HG03439 (cell line): Measurements from ENCODE around the gene HPCAL1.
"Not testable (repeated sequence)": the region's sequence is repeated elsewhere in the genome, so short reads cannot be mapped to it uniquely, and the experiment has no call there.

ENCODE experiments used
- ATAC-seq: cut with Tn5 transposase; IDR thresholded peaks from one replicate; pipeline ENCODE4 v1.9.1; 2021; ENCODE audit warnings: mild to moderate bottlenecking, moderate library complexity; ENCODE audit not compliant: unreplicated experiment

Gene HPCAL1

GRCh38 chr2:10433947-10434885 is 131.5 kb downstream of the HPCAL1 start:
- no peak for ATAC-seq

- ATAC-seq: no peak
These were observed 132.4 kb downstream of the HPCAL1 start for GRCh38 chr2:10434886-10435819.

- no peak for ATAC-seq
These were observed 133.1 kb downstream of the HPCAL1 start for GRCh38 chr2:10435820-10436204.

- no peak for ATAC-seq
These were observed 133.9 kb downstream of the HPCAL1 start for GRCh38 chr2:10436583-10437110.

GRCh38 chr2:10437806-10438205 is 135.1 kb downstream of the HPCAL1 start:
- ATAC-seq: no peak

- ATAC-seq: no peak
These were observed 136.0 kb downstream of the HPCAL1 start for GRCh38 chr2:10438688-10439087.

GRCh38 chr2:10439185-10439879 is 136.6 kb downstream of the HPCAL1 start:
- ATAC-seq: no peak

- no peak for ATAC-seq
These were observed 137.3 kb downstream of the HPCAL1 start for GRCh38 chr2:10439971-10440370.

- ATAC-seq: no peak
These were observed 138.0 kb downstream of the HPCAL1 start for GRCh38 chr2:10440736-10441135.

- ATAC-seq: no peak
These were observed 139.2 kb downstream of the HPCAL1 start for GRCh38 chr2:10441948-10442347.

GRCh38 chr2:10442469-10443126 is 139.9 kb downstream of the HPCAL1 start:
- not testable (repeated sequence) for ATAC-seq

- ATAC-seq: no peak
These were observed 141.8 kb downstream of the HPCAL1 start for GRCh38 chr2:10444463-10444862.

GRCh38 chr2:10446631-10447030 is 143.9 kb downstream of the HPCAL1 start:
- ATAC-seq: no peak

- ATAC-seq: peak; percentile 33
These were observed 144.7 kb downstream of the HPCAL1 start for GRCh38 chr2:10447300-10447894.

GRCh38 chr2:10447895-10448575 is 145.3 kb downstream of the HPCAL1 start, which contains the start of gene ODC1:
Gene ODC1 (minus strand): TSS chr2:10448327. CDS start chr2:10445032, 3,295 bp downstream.
- peak; percentile 68 for ATAC-seq

- peak; percentile 63 for ATAC-seq
These were observed 146.1 kb downstream of the HPCAL1 start for GRCh38 chr2:10448576-10449485.

GRCh38 chr2:10449486-10449831 is 146.8 kb downstream of the HPCAL1 start:
- no peak for ATAC-seq
